ENCODE data around the gene DHRS7B.
"Not testable (repeated sequence)": the region's sequence is repeated elsewhere in the genome, so short reads cannot be mapped to it uniquely, and the experiment has no call there.

The DHRS7B gene

GRCh38 chr17:21218101-21218500 lies 91.3 kb downstream of the DHRS7B start:
- no peak overlapping the region for H3K27ac ChIP-seq

GRCh38 chr17:21218831-21219380 lies 92.1 kb downstream of the DHRS7B start:
- Histone ChIP-seq H3K27ac (no peak overlapping the region), H3K4me3 (no peak overlapping the region)

More at GRCh38 chr17:21218101-21218500, 91.3 kb downstream of the DHRS7B start:
- no peak overlapping the region for H3K4me3 ChIP-seq

- H3K4me3 ChIP-seq = no peak overlapping the region
- H3K27ac ChIP-seq = no peak overlapping the region
These were observed 96.3 kb downstream of the DHRS7B start for GRCh38 chr17:21223086-21223485.

GRCh38 chr17:21227277-21227676 lies 100.5 kb downstream of the DHRS7B start:
- not testable (repeated sequence) for H3K4me3 ChIP-seq, H3K27ac ChIP-seq

GRCh38 chr17:21228111-21228510 lies 101.3 kb downstream of the DHRS7B start:
- H3K27ac ChIP-seq = no peak overlapping the region
- H3K4me3 ChIP-seq = no peak overlapping the region

- Histone ChIP-seq H3K4me3 (no peak overlapping the region), H3K27ac (no peak overlapping the region)
These were observed 102.1 kb downstream of the DHRS7B start for GRCh38 chr17:21228845-21229244.

- Histone ChIP-seq H3K4me3 (no peak overlapping the region), H3K27ac (no peak overlapping the region)
These were observed 104.8 kb downstream of the DHRS7B start for GRCh38 chr17:21231533-21231932.

- H3K4me3 ChIP-seq = no peak overlapping the region
- H3K27ac ChIP-seq = no peak overlapping the region
These were observed 105.4 kb downstream of the DHRS7B start for GRCh38 chr17:21232033-21232749.

GRCh38 chr17:21233581-21234347 lies 107.0 kb downstream of the DHRS7B start:
- Histone ChIP-seq H3K4me3 (no peak overlapping the region), H3K27ac (peak overlapping the region in 6 of 21 experiments; percentile 17 to 64 (median 38))

GRCh38 chr17:21235921-21236320 lies 109.2 kb downstream of the DHRS7B start:
- no peak overlapping the region for H3K27ac ChIP-seq
- H3K4me3 ChIP-seq = no peak overlapping the region

GRCh38 chr17:21239680-21240368 lies 113.1 kb downstream of the DHRS7B start:
- Histone ChIP-seq H3K27ac (no peak overlapping the region), H3K4me3 (no peak overlapping the region)

GRCh38 chr17:21240369-21241055 lies 113.7 kb downstream of the DHRS7B start:
- Histone ChIP-seq H3K27ac (no peak overlapping the region), H3K4me3 (no peak overlapping the region)

All from skin epidermis (tissue), 12 donors.